HG02678 (cell line): ENCODE data around the gene NDST1.
A peak's percentile ranks its signal among the peaks of the same experiment; 100 is the strongest.

Experiments
- ATAC-seq: cut with Tn5 transposase; IDR thresholded peaks from one replicate; pipeline ENCODE4 v1.9.1; 2021; ENCODE audit warnings: mild to moderate bottlenecking, moderate library complexity; ENCODE audit not compliant: unreplicated experiment

Gene NDST1

GRCh38 chr5:150583541-150584225 is 75.8 kb downstream of the NDST1 start:
- no peak for ATAC-seq

GRCh38 chr5:150584556-150585335 is 76.8 kb downstream of the NDST1 start:
- ATAC-seq: no peak

GRCh38 chr5:150585781-150586341 is 77.9 kb downstream of the NDST1 start:
- no peak for ATAC-seq

- ATAC-seq: no peak
Observed at GRCh38 chr5:150587016-150587415, 79.1 kb downstream of the NDST1 start.

- no peak for ATAC-seq
Observed at GRCh38 chr5:150587856-150588595, 80.1 kb downstream of the NDST1 start.

GRCh38 chr5:150588596-150588890 is 80.6 kb downstream of the NDST1 start:
- ATAC-seq: no peak

- peak; percentile 68 for ATAC-seq
Observed at GRCh38 chr5:150589862-150590601, 82.1 kb downstream of the NDST1 start.

- ATAC-seq: no peak
Observed at GRCh38 chr5:150590979-150591695, 83.2 kb downstream of the NDST1 start.

GRCh38 chr5:150593593-150593992 is 85.7 kb downstream of the NDST1 start:
- no peak for ATAC-seq

GRCh38 chr5:150593996-150594395 is 86.1 kb downstream of the NDST1 start:
- no peak for ATAC-seq

- no peak for ATAC-seq
Observed at GRCh38 chr5:150595466-150596031, 87.6 kb downstream of the NDST1 start.

GRCh38 chr5:150596313-150596712 is 88.4 kb downstream of the NDST1 start:
- no peak for ATAC-seq

GRCh38 chr5:150596826-150597225 is 88.9 kb downstream of the NDST1 start:
- no peak for ATAC-seq

GRCh38 chr5:150598006-150598405 is 90.1 kb downstream of the NDST1 start:
- no peak for ATAC-seq

- no peak for ATAC-seq
Observed at GRCh38 chr5:150598821-150599273, 90.9 kb downstream of the NDST1 start.

GRCh38 chr5:150599281-150599680 is 91.3 kb downstream of the NDST1 start:
- ATAC-seq: no peak

GRCh38 chr5:150599917-150600511 is 92.1 kb downstream of the NDST1 start:
- no peak for ATAC-seq

- ATAC-seq: no peak
Observed at GRCh38 chr5:150600616-150601490, 92.9 kb downstream of the NDST1 start.
